Measurements from ENCODE around the gene PRKCE. TPM values are rescaled to one million over a fixed set of nuclear protein-coding genes. Genes with fewer than 3 reads are reported as not detected.

The PRKCE gene
- polyA plus RNA-seq, 4 donors = 8.1 to 10.5 (median 9.3) TPM

DNA sequence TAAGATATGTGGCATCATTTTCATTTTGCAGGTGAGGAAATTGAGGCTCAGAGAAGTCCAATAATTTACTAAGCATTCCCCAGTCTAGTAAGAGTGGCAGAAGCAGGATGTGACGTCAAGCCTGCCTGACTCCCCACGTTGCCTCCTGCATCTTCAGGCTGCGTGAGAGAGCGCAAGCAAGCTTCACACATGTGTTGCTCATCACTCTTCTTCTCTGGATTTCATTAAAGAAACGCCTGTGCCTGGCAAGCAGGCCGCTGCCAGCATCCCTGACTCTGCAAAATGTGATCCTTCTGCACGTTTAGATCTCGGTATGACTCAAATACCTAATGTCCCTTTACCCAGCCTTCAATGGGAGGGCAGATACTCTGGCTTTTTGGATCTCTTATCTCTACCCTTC, 96.8 kb downstream of the PRKCE start:
- no peak for DNase-seq (ENCODE audit: low read depth in 4 of 4, low spot score in 3 of 4)

DNA sequence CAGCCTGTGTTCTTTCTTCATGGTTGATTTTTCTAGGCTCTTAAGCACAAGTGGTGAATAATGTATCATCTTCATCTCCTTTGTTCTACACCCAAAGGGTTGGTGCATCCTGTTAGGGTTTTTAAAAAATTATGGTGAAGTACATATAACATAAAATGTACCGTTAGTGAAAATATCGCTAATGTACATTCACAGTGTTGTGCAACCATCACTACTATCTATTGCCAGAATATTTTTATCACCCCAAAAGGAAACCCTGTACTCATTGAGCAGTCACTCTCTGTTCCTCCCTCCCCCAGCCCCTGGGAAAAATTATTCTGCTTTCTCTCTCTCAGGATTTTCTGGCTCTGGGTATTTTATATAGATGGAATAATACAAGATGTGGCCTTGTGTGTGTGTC, 98.5 kb downstream of the PRKCE start:
- DNase-seq (ENCODE audit: low read depth in 4 of 4, low spot score in 3 of 4) = no peak

DNA sequence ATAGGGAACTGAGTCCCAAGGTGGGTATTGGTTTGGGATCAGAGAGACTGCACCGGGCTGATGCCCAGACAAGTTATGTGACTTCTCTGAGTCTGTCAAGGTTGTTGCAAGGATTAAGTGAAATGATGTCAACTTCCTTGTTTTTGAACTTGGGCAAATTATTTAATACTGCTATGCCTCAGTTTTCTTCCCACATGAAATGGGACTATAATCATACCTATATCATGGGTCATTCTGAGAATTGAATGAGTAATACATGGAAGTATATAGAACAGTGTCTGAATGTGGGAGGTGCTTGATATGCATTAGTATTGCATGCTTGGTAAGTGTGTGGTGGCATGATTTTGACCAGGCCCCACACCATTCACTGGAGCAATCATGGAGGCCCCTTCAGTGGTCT, 99.0 kb downstream of the PRKCE start:
- DNase-seq (ENCODE audit: low read depth in 4 of 4, low spot score in 3 of 4) = no peak

DNA sequence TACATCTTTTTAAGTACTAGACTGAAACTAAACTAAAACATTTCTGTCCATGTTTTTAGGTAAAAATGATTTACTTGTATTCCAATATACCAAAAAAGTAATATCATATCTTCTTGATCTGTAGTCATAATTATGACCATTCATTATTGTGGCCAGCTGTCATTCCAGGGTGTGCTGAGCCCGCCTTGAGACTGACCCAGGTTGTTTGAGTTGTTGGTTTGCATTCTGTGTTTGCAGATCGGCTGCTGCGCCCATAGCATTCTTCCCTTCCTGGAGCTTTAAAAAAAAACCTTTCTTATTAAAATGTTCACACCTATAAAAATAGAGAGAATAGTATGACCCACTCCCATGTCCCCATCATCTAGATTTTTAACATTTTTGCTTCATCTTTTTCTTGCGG, 101.9 kb downstream of the PRKCE start:
- no peak for DNase-seq (ENCODE audit: low read depth in 4 of 4, low spot score in 3 of 4)

DNA sequence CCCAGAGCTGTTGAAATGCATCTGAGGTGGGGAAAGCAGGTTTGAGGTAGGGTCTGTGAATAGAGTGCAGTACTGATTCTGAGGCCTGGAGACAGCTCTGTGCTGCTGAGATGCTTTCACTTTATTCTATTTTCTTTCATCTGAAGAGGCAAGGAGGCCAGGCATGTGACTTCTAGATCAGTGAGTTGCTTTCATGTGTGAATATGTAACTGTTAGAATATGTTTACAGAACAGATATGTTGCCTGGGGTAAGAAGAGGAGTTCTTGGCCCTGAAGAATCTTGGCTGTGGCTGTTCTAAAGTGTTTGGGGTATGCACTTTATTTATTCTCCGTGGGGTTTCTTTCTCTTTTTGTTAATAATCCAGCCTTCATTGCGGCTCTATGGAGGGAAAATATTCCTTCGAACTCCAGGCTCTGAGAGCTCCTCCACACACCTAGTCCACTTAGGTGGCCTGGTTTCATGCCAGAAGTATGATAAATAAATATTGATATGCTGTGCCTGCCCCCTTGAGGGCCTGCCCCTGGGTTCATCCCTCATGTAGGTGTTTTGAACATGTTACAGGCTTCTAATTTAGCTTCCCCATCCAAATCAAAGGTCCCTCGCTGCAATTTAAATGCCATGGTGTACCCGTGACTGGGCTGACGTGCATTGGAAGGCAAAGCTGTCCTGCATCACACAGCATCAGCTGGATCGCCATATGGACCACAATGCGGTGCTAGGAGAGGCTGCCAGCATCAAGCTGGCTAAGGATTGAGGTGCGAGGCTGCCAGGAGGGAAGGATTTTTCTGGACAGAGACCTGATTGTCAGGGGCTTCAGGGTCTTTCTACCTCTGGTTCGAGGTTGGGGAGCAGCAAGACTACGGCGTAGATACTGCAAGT, 102.9 kb downstream of the PRKCE start:
- DNase-seq (ENCODE audit: low read depth in 4 of 4, low spot score in 3 of 4) = no peak

DNA sequence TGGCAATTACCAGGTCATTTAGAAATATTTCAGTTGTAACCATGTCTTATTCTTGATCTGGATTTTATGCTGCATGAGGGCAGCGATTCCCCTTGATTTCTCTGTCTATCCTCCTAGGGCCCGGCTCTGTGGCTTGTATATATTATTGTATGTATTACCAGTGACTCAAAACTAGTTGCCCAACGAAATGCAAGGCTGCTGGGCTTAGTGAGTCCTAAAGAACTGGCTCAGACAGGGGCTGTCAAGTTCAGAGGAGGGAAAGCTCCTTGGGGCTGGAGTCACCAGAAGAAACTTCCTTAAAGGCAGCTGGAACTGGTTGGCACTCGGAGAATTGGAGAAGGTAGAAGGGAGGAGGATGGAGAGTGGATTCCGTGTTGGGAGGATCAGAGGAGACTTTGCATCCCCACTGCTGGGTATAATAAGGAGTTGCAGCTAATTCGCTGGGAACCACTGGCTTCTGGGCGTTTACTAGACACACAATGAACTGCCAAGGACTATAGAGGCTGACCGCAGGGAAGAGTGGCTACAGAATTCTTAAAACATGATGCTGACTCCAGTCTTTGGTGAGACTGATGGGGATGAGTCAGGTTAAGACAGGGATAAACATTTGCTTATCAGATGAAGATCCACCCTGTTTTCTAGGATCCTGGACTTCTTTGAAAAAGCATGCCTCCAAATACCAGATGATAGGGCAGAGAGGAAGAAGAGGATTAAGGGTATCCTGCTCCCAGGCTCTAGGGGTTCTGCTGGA, 104.3 kb downstream of the PRKCE start:
- no peak for DNase-seq (ENCODE audit: low read depth in 4 of 4, low spot score in 3 of 4)

DNA sequence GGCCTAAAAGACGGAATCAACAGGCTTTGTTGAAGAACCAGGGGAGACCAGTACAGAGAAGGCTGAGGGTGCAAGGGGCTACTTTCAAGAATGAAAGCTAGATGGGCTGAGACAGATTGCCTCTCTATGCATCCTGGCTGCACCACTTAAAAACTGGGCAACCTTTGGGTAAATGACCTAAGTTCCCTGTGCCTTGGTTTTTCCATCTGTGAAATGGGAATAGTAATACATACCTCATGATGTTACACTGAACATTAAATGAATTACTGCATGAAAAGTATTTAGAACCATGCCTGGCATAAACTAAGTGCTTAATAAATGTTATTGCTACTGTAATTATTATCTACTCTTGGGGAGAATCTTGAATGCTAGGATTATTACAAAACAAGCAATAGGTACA, 106.5 kb downstream of the PRKCE start:
- DNase-seq (ENCODE audit: low read depth in 4 of 4, low spot score in 3 of 4) = no peak

DNA sequence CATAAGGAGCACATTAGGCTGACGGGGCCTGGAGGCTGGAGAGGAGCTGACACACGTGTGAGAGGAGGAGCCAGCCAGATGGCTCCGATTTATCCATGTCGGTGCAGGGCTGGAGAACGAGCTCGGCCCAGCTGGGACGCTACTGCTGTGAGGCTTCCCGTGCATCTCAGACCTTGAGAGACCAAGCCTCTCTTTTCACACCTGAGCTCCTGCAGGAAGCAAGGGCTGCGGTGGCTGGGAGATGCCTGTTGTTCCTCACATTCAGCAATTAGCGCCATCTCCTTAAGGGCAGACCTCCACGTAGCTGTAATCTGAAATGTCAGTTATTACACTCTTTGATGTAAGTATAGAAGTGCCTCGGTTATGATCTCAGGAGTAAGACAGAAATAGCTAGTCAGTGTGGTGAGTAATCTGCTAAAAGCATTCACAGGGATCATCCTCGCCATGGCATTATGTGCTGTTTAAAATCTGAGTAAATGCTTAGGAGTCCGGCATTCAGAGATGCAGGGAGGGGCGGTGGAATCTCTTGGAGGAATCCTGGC, 107.9 kb downstream of the PRKCE start:
- DNase-seq (ENCODE audit: low read depth in 4 of 4, low spot score in 3 of 4) = no peak

DNA sequence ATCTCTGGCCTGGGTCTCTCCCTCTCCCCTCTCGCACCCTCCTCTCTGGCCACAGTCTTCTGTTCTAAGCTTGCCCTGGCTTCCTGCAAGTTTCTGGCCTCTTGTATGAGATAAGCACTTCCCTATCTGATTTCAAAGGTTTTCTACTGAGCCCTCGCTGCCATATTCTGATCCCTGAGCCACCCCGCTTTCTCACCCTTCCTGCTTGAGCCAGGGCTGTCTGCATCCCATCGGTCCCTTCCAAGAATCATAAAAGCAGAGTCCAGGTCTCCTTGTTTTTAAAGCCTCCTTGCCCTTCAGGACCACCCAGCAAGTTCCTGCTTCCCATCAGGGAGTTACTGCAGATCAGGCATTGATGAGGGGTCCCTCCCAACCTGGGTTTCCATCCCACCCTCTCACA, 110.2 kb downstream of the PRKCE start:
- no peak for DNase-seq (ENCODE audit: low read depth in 4 of 4, low spot score in 3 of 4)

DNA sequence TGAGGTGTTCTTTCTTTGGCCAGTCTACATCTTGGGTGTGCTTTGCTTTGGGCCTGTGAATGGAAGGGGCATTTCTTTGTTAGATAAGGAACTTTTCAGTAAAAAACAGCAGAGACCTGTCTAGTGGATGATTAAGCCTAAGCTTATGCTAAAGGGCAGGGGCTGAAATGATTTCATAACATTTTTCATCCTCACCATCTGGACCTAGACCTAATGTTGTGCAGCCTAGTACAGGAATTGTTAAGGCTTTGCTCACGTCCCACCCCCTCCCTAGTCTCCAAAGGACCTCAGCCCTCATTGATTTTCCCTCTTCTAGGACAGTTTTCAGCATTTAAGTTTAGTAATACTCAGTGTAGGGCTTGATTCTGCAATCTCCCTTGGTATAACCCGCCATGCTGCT, 111.8 kb downstream of the PRKCE start:
- no peak for DNase-seq (ENCODE audit: low read depth in 4 of 4, low spot score in 3 of 4)

DNA sequence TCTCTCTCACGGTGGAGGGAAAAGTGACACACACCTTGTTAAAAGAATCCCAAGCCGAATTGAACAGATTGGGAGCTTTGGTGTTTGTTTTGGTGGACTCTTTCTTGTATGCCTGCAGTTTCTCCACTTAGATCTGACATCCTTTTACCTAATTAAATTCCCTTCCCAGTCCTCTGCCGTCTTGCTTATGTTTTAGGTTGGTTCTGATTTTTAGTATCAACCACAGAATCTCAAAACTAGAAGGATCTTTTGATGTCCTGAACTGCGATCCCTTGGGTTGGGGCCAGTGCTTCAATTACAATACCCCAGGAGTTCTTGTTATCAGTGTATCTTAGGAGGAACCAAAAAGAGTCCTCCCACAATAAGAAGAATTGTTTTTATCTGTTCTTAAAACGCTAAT, 112.3 kb downstream of the PRKCE start:
- DNase-seq (ENCODE audit: low read depth in 4 of 4, low spot score in 3 of 4) = no peak

DNA sequence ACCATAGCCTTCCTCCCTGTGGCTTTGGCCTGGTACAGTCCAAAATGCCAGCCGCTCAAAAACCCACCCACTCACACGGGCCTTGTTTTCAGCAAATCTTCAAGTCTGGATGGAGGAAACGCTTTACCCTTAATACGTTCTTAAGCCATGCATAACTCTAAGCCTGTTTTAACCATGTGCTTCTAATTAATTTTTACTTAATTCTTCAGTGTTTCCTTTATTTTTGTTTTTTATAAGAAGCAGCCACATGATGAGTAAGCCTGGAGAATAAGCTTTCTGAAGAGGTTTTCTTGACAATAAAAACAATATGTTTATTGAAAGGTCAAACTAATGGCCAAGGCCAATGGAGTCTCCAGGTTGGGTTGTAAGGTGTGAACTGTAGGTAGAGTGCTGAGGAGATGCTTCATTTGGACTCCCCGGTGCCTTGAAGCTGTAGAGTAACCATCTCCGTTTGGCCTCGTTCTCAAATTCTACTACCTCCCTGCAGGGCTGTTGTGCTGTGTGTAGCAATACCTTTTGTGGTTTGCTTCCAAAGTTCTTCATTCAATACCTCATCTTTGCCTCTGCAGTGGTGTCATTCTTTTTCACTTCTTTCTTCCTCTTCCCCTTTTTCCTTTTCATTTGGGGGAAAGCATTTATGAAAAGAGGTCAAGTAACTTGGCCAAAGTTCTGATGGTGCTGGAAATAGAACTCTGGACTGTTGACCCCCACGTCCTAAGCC, 113.7 kb downstream of the PRKCE start:
- no peak for DNase-seq (ENCODE audit: low read depth in 4 of 4, low spot score in 3 of 4)

DNA sequence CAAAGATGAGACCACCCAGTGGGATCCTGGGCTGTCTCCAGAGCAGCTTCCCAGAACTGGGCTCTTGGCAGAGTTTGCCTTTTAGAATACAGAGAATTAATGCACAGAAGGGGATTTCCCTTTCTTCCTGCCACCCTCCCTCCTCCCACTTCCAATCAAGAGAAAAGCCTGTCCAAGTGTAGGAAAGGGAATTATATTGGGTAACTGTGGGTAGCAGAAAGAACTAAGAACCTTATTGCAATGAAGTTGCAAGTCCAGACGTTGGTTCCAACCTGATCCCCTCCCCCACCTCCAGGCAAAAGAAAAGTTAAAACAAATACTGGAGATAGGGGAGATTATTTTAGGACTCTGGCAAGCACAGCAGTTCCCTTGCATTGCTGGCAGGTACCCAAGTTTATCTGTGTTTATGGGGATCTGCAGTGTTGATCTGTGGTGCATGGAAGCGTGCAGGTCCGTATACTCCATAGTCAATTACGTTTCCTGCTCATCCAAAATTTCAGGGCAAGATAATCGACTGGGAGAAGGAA, 114.3 kb downstream of the PRKCE start:
- DNase-seq (ENCODE audit: low read depth in 4 of 4, low spot score in 3 of 4) = no peak

DNA sequence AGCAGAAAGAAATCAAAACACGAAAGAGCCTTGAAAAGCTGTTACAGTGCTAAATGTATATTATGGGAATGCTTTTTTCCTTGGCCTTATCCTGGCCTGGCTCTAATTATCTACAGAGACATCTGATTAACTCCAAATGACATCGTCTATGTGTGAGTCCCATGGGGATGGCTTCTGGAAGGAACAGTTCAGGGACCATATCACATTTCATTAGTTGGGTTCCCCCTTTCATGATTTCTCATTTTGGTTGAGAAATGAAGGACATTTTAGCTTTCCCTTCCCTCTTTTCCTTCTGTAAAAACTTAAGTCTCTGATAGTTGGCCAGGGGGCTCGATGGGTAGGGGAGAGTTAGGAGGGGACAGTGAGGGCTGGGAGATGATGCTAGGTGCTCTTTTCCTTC, 116.7 kb downstream of the PRKCE start:
- no peak for DNase-seq (ENCODE audit: low read depth in 4 of 4, low spot score in 3 of 4)

DNA sequence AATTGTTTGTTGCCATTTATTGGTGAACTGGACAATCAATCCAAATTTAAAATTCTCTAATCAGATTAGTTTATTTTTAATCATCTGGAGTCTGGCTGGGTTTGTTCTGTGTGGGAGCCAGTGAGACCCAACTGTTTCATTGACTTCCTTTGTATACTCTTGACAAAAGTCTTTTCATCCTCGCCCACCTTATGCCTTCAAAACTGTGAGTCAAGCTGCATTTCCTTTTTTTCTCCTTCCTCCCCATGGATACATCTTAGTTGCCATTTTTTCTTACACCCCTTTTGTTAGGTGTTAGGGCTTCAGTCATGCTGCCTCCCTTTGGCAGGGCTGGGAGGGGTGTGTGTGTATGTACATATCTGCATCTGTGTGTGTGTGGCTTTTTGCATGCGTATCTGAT, 117.6 kb downstream of the PRKCE start:
- no peak for DNase-seq (ENCODE audit: low read depth in 4 of 4, low spot score in 3 of 4)

DNA sequence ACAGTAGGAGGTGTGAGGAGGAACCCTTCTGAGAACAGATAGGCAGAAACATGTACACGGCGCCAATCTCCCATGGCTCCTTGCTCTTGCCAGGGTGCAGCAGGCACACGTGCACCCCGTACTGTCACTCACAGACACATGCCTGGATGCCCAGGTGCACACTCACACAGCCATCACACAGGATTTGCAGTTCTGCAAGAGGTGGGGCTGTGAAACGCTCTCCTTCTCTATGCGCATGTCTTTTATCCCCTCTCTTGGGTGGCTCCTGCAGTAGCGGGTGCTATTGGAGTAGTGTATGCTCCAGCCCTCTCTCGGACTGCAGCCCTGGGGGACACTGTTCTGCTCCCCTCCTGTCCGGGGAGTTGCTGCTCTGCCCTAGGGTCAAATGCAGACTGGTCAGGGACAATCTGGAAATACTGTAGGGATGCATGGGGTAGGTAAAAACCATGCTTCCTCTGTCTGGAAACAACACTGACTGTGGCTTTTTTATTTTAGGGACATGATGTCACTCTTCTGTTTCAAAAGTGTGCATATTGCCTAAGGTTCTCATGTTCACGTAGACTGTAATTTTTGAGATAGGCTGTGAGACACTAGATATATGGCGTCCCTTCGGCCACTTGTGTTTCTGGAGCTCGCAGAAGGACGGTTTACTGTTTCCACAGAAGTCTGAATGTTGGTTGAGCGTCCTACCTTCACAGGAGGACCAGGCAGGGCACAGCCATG, 118.5 kb downstream of the PRKCE start:
- no peak for DNase-seq (ENCODE audit: low read depth in 4 of 4, low spot score in 3 of 4)

DNA sequence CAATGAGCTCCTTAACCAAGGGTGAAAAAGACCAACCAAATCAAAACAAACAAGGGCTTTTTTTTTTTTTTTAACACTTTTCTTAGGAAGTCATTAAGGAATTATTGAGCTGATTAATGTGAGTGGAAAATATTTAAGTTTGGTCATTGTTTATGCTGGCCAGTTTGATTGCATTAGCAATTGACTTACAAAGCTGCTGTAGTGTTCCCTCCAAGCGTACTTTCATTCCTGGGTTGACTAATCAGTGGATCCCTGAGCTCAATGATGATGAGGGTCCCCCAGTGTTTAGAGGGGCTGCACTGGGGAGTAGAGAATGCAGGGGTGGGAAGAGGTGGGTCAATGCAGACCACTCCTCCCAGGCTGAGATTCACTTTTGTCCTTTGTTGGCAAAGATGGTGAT, 119.3 kb downstream of the PRKCE start:
- DNase-seq (ENCODE audit: low read depth in 4 of 4, low spot score in 3 of 4) = no peak

DNA sequence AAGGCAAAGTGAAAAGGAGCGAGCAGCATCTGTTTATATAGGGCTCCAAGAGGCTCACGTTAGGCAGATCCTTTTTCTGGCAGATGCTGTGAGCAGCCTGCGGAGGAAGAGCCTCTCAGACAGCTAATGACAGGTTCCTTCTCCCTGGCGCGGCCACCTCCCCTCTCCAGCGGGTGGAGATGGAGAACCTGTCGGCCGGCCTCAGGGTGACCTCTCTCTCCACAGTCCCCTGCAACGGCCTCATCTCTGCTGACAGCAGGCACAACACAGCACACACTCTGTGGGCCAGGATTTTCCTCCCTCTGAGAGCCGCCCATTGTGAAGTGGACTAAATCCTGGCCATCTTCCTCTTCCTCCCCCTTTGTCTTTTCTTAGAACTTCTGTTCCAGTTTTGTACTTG, 119.8 kb downstream of the PRKCE start:
- peak in 2 of 4 donors; percentile 35 to 44 for DNase-seq (ENCODE audit: low read depth in 4 of 4, low spot score in 3 of 4)

DNA sequence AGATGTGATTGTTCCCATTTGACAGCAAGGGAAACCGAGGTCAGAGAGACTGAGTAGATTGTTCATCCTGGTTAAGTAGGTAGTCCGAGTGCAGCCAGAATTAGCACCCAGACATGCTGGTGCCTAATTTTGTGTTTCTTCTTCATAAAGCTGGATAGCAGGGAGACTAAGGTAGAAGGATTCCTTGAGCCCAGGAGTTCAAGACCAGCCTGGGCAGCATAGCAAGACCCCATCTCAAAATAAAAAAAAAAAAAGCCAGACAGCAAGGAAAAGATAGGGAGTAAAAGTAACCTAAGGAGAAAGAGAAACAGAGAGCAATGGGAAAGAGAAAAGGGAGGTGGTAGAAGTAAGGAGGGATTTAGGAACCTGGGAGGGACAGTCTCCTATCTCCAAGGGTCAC, 120.6 kb downstream of the PRKCE start:
- DNase-seq (ENCODE audit: low read depth in 4 of 4, low spot score in 3 of 4) = no peak

DNA sequence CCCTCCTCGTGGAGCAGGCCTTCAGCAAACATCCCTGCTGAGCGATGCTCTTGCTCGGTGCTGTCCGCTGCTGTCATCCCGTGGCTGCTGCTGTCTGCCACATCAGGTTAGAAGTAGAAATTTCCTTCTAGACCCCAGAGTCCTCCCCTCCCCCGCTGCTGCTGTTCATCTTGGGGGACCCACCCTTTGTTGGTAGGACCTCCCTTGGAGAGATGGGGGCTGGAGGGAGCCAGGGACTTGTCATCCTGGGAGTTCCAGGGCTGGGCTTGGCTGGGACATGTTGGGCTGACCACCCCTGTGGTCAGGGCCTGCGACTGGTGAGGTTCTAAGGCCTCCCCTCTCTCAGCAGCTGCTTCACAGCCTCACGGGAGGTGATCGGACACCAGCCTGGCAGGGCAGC, 122.4 kb downstream of the PRKCE start:
- no peak for DNase-seq (ENCODE audit: low read depth in 4 of 4, low spot score in 3 of 4)
